Lower leg skin (tissue), 4 donors: ENCODE data around the gene VWA8. TPM values are rescaled to one million over a fixed set of nuclear protein-coding genes. Genes with fewer than 3 reads are reported as not detected.
"Not testable (repeated sequence)": the region's sequence is repeated elsewhere in the genome, so short reads cannot be mapped to it uniquely, and the experiment has no call there.

ENCODE experiments used
- DNase-seq, 2 donors: peaks; one replicate each; pipeline ENCODE4 v3.0.0-alpha.2; 2019; ENCODE audit warnings: low spot score in 2 of 2
- H3K4me3 ChIP-seq: fragments of 200-600 bp; sonication (generic); 2 replicates; pipeline ENCODE4 v1.5.1; 2017; ENCODE audit warnings: mild to moderate bottlenecking, low read depth; ENCODE audit not compliant: poor library complexity, severe bottlenecking
- CTCF ChIP-seq, 3 donors: fragments of 450-650 bp; IDR thresholded peaks; one replicate each; pipeline ENCODE4 v1.5.1; 2016; ENCODE audit warnings: antibody characterized with exemption in 3 of 3, mild to moderate bottlenecking in 3 of 3, moderate library complexity in 2 of 3
- POLR2A ChIP-seq, 2 donors: fragments of 450-650 bp; IDR thresholded peaks; one replicate each; pipeline ENCODE4 v1.6.1; 2016 to 2017; ENCODE audit warnings: antibody characterized with exemption in 2 of 2, mild to moderate bottlenecking in 1 of 2, moderate library complexity in 1 of 2
- WGBS, 2 donors: methylation state at CpG; one replicate each; pipeline ENCODE4 v1.1.5; 2018; 5-methylcytosine and 5-hydroxymethylcytosine counted together
- intact Hi-C: fragments of 100-400 bp; cut with DNase I; formaldehyde crosslinking; loops from one replicate; pipeline ENCODE4 v1.15.0; 2023; ENCODE audit warnings: low total_unique reads
- total RNA-seq, 4 donors: library from RNA; depleted of rRNA; stranded (reverse); fragments of >200 nt; gene quantifications; one replicate each; pipeline ENCODE4 v1.1.0, GENCODE V29; 2016

VWA8 gene
- total RNA-seq, 4 donors from 2014 or later: 11.8 to 22.0 (median 15.1) TPM

GRCh38 chr13:41547251-41548000 lies 413.5 kb downstream of the VWA8 start:
- no peak overlapping the region for H3K4me3 ChIP-seq
- TF ChIP-seq CTCF (IDR thresholded peaks at IDR 0.05) (no peak), POLR2A (IDR thresholded peaks at IDR 0.05) (no peak)
- intact Hi-C loops: no loop called here
- peak; percentile 68 to 89 for DNase-seq
- WGBS, 2 donors: 35 to 36% methylated on average over 9 to 17 of the region's 17 CpGs

- WGBS, 2 donors: 84% methylated on average over 12 to 14 of the region's 14 CpGs
- no peak for DNase-seq
- TF ChIP-seq CTCF (IDR thresholded peaks at IDR 0.05) (no peak), POLR2A (IDR thresholded peaks at IDR 0.05) (no peak)
- H3K4me3 ChIP-seq: no peak overlapping the region
- intact Hi-C loops: no loop called here
Observed at GRCh38 chr13:41546372-41547190, 414.3 kb downstream of the VWA8 start.

GRCh38 chr13:41545432-41545707 lies 415.5 kb downstream of the VWA8 start:
- WGBS, 2 donors: 64 to 78% methylated on average over 3 of the region's 3 CpGs

GRCh38 chr13:41543664-41544300 lies 417.1 kb downstream of the VWA8 start:
- H3K4me3 ChIP-seq: no peak overlapping the region
- no peak for TF ChIP-seq POLR2A (IDR thresholded peaks at IDR 0.05)
- no peak for TF ChIP-seq CTCF (IDR thresholded peaks at IDR 0.05)
- WGBS, 2 donors: 80 to 88% methylated on average over 7 of the region's 7 CpGs
- intact Hi-C loops: no loop called here
- peak in 1 of 2 donors; percentile 62 for DNase-seq

More at GRCh38 chr13:41545432-41545707, 415.5 kb downstream of the VWA8 start:
- no peak for DNase-seq
- no peak for TF ChIP-seq POLR2A (IDR thresholded peaks at IDR 0.05)
- TF ChIP-seq CTCF (IDR thresholded peaks at IDR 0.05): no peak
- intact Hi-C loops: no loop called here
- H3K4me3 ChIP-seq: no peak overlapping the region

- DNase-seq, H3K4me3 ChIP-seq, intact Hi-C loops: not testable (repeated sequence)
- WGBS, 2 donors: 96 to 98% methylated on average over 3 of the region's 3 CpGs
Observed at GRCh38 chr13:41542799-41543198, 418.1 kb downstream of the VWA8 start.

- intact Hi-C loops: no loop called here
- TF ChIP-seq POLR2A (IDR thresholded peaks at IDR 0.05) (no peak), CTCF (IDR thresholded peaks at IDR 0.05) (no peak)
- no peak overlapping the region for H3K4me3 ChIP-seq
- WGBS, 2 donors: 94 to 95% methylated on average over 10 of the region's 10 CpGs
- DNase-seq: peak in 1 of 2 donors; percentile 80
Observed at GRCh38 chr13:41542281-41542680, 418.6 kb downstream of the VWA8 start.
